RWPE2 (cell line): ENCODE measurements around the gene CCND3.

Experiments
- ATAC-seq: fragments of 200-7000 bp; cut with Tn5 transposase; 3 replicates; pipeline ENCODE4 v1.9.1; 2021; ENCODE audit warnings: low read depth
- DNase-seq: peaks from one replicate; pipeline ENCODE4 v3.0.0-alpha.2; 2020; ENCODE audit warnings: low spot score
- H3K27ac ChIP-seq: fragments of 450-650 bp; 2 replicates; pipeline ENCODE4 v1.5.1; 2017; ENCODE audit warnings: mild to moderate bottlenecking; ENCODE audit not compliant: poor library complexity, severe bottlenecking
- H3K27me3 ChIP-seq: fragments of 250-450 bp; sonication (Bioruptor Pico); 2 replicates; pipeline ENCODE4 v1.5.1; 2021; ENCODE audit warnings: mild to moderate bottlenecking, moderate library complexity; ENCODE audit not compliant: insufficient read depth, poor library complexity, severe bottlenecking
- H3K36me3 ChIP-seq: fragments of 250-450 bp; sonication (Bioruptor Pico); 2 replicates; pipeline ENCODE4 v1.5.1; 2020; ENCODE audit warnings: low read depth, mild to moderate bottlenecking, moderate library complexity
- H3K4me1 ChIP-seq: fragments of 250-450 bp; sonication (Bioruptor Pico); 2 replicates; pipeline ENCODE4 v1.5.1; 2021; ENCODE audit warnings: mild to moderate bottlenecking, moderate library complexity; ENCODE audit not compliant: insufficient read depth, poor library complexity, severe bottlenecking
- H3K4me3 ChIP-seq: fragments of 250-450 bp; sonication (Bioruptor Pico); 2 replicates; pipeline ENCODE4 v1.5.1; 2021; ENCODE audit warnings: mild to moderate bottlenecking, moderate library complexity; ENCODE audit not compliant: severe bottlenecking
- H3K9me3 ChIP-seq: fragments of 250-450 bp; sonication (Bioruptor Pico); 2 replicates; pipeline ENCODE4 v1.5.1; 2021; ENCODE audit warnings: mild to moderate bottlenecking, moderate library complexity; ENCODE audit not compliant: severe bottlenecking
- CTCF ChIP-seq: fragments of 450-650 bp; IDR thresholded peaks from one replicate; pipeline ENCODE4 v1.5.1; 2017; ENCODE audit warnings: mild to moderate bottlenecking, moderate library complexity; ENCODE audit not compliant: poor library complexity, severe bottlenecking

The CCND3 gene

GRCh38 chr6:41935685-41936072 is 5.9 kb downstream of the CCND3 start:
- no peaks in the 10 kb centered on the region for H3K27me3 ChIP-seq
- H3K27ac ChIP-seq = peak overlapping the region; percentile 85
- DNase-seq (no peak), ATAC-seq (no peak)
- no peak overlapping the region for H3K4me3 ChIP-seq
- TF ChIP-seq CTCF = no peak
- peaks cover 74% of the 10 kb centered on the region for H3K36me3 ChIP-seq
- no peaks in the 10 kb centered on the region for H3K9me3 ChIP-seq
- peaks cover 11% of the 10 kb centered on the region for H3K4me1 ChIP-seq

- peaks cover 78% of the 10 kb centered on the region for H3K36me3 ChIP-seq
- peaks cover 9% of the 10 kb centered on the region for H3K4me1 ChIP-seq
- no peak overlapping the region for H3K4me3 ChIP-seq
- TF ChIP-seq CTCF = no peak
- no peak for DNase-seq
- no peaks in the 10 kb centered on the region for H3K27me3 ChIP-seq
- peak overlapping the region; percentile 7 for H3K27ac ChIP-seq
- H3K9me3 ChIP-seq = no peaks in the 10 kb centered on the region
- ATAC-seq = no peak
Measured at GRCh38 chr6:41935193-41935574, 6.4 kb downstream of the CCND3 start.

GRCh38 chr6:41934278-41935192 is 7.1 kb downstream of the CCND3 start:
- peaks cover 3% of the 10 kb centered on the region for H3K4me1 ChIP-seq
- no peaks in the 10 kb centered on the region for H3K27me3 ChIP-seq
- DNase-seq (no peak), ATAC-seq (no peak)
- H3K36me3 ChIP-seq = peaks cover 78% of the 10 kb centered on the region
- H3K9me3 ChIP-seq = no peaks in the 10 kb centered on the region
- H3K27ac ChIP-seq = peak overlapping the region; percentile 7
- H3K4me3 ChIP-seq = no peak overlapping the region
- TF ChIP-seq CTCF = no peak

GRCh38 chr6:41932378-41932777 is 9.2 kb downstream of the CCND3 start:
- peaks cover 96% of the 10 kb centered on the region for H3K36me3 ChIP-seq
- no peak for DNase-seq
- TF ChIP-seq CTCF = no peak
- no peak overlapping the region for H3K27ac ChIP-seq
- no peak for ATAC-seq
- no peaks in the 10 kb centered on the region for H3K27me3 ChIP-seq
- H3K9me3 ChIP-seq = no peaks in the 10 kb centered on the region
- H3K4me1 ChIP-seq = no peaks in the 10 kb centered on the region
- H3K4me3 ChIP-seq = no peak overlapping the region

GRCh38 chr6:41931792-41932191 is 9.8 kb downstream of the CCND3 start:
- Histone ChIP-seq H3K27ac (no peak overlapping the region), H3K9me3 (no peaks in the 10 kb centered on the region), H3K4me1 (no peaks in the 10 kb centered on the region), H3K27me3 (no peaks in the 10 kb centered on the region), H3K4me3 (no peak overlapping the region), H3K36me3 (peaks cover 96% of the 10 kb centered on the region)
- no peak for TF ChIP-seq CTCF
- DNase-seq = no peak
- no peak for ATAC-seq
